PC-9 (cell line): ENCODE measurements around the gene GPHN. TPM values are rescaled to one million over a fixed set of nuclear protein-coding genes. Genes with fewer than 3 reads are reported as not detected.

Source experiments
- BruUV-seq: library from RNA; stranded (reverse); fragments of 400-500 nt; replicated peaks from 2 replicates; lab custom pipeline; 2021; lab: Mats Ljungman, UMichigan
- CTCF ChIA-PET: fragments of 300-600 bp; sonication (Branson Sonifier 250); formaldehyde crosslinking; loops from one replicate; lab custom pipeline; 2022; ENCODE audit warnings: antibody characterized with exemption; lab: Charles Lee
- POLR2A ChIA-PET: fragments of 300-600 bp; sonication (Branson Sonifier 250); formaldehyde crosslinking; loops from one replicate; lab custom pipeline; 2022; ENCODE audit warnings: antibody characterized with exemption; ENCODE audit not compliant: unreplicated experiment; lab: Charles Lee
- DNase-seq, 2 experiments: peaks; one replicate each; pipeline versions ENCODE4 v3.0.0 to v3.0.0-alpha.2; 2015 to 2022; ENCODE audit warnings: mixed read lengths in 1 of 2
- H2AFZ ChIP-seq: fragments of 200-600 bp; sonication (generic); 2 replicates; pipeline ENCODE4 v1.8.1; 2017; ENCODE audit warnings: antibody characterized with exemption
- H3F3A ChIP-seq: fragments of 200-600 bp; sonication (generic); 2 replicates; pipeline ENCODE4 v1.8.1; 2017; ENCODE audit warnings: antibody characterized with exemption, mild to moderate bottlenecking, low read depth; ENCODE audit not compliant: insufficient read depth
- H3K27ac ChIP-seq: fragments of 200-600 bp; sonication (generic); 2 replicates; pipeline ENCODE4 v1.6.1; 2016; ENCODE audit warnings: mixed run types
- H3K27me3 ChIP-seq: fragments of 200-600 bp; sonication (generic); 2 replicates; pipeline ENCODE4 v1.6.1; 2016; ENCODE audit warnings: low read depth, mixed run types; ENCODE audit not compliant: insufficient read depth
- H3K36me3 ChIP-seq: fragments of 200-600 bp; sonication (generic); 2 replicates; pipeline ENCODE4 v1.6.1; 2016; ENCODE audit warnings: low read depth, mixed run types
- H3K4me1 ChIP-seq: fragments of 200-600 bp; sonication (generic); replicated peaks from 2 replicates; pipeline ENCODE4 v1.6.1; 2016; ENCODE audit warnings: mixed run types; ENCODE audit not compliant: insufficient read depth
- H3K4me2 ChIP-seq: fragments of 200-600 bp; sonication (generic); 2 replicates; pipeline ENCODE4 v1.6.1; 2017; ENCODE audit warnings: mixed run types
- H3K4me3 ChIP-seq: fragments of 200-600 bp; sonication (generic); 2 replicates; pipeline ENCODE4 v1.6.1; 2016; ENCODE audit warnings: mixed run types
- H3K79me2 ChIP-seq: fragments of 200-600 bp; sonication (generic); 2 replicates; pipeline ENCODE4 v1.6.1; 2017; ENCODE audit warnings: low read depth, mixed run types
- H3K9me2 ChIP-seq: fragments of 200-600 bp; sonication (generic); 2 replicates; pipeline ENCODE4 v1.8.1; 2017; ENCODE audit warnings: mild to moderate bottlenecking; ENCODE audit not compliant: insufficient read depth
- H3K9me3 ChIP-seq: fragments of 200-600 bp; sonication (generic); 2 replicates; pipeline ENCODE4 v1.8.1; 2016; ENCODE audit warnings: low read depth; ENCODE audit not compliant: insufficient read depth
- H4K20me1 ChIP-seq: fragments of 200-600 bp; sonication (generic); 2 replicates; pipeline ENCODE4 v1.8.1; 2017; ENCODE audit not compliant: insufficient read depth
- EZH2 ChIP-seq: fragments of 200-600 bp; sonication (generic); IDR thresholded peaks from 2 replicates; pipeline ENCODE4 v1.8.0; 2017; ENCODE audit warnings: antibody characterized with exemption, low read depth
- intact Hi-C: fragments of 100-400 bp; cut with micrococcal nuclease; formaldehyde crosslinking; loops from one replicate; pipeline ENCODE4 v1.10.0; 2022; ENCODE audit not compliant: unreplicated experiment
- total RNA-seq: library from RNA; stranded (reverse); gene quantifications from 2 replicates; pipeline ENCODE4 v1.2.3, GENCODE V29; 2021
- TF ChIP-seq, protein P1 (sequence below): fragments of 200-600 bp; sonication (generic); conservative IDR thresholded peaks from 2 replicates; pipeline ENCODE4 v1.6.1; 2017; ENCODE audit warnings: mixed run types, antibody characterized with exemption, mild to moderate bottlenecking, moderate library complexity

Gene GPHN
- total RNA-seq, 1 experiment from 2014 or later, result 18.3 TPM

DNA sequence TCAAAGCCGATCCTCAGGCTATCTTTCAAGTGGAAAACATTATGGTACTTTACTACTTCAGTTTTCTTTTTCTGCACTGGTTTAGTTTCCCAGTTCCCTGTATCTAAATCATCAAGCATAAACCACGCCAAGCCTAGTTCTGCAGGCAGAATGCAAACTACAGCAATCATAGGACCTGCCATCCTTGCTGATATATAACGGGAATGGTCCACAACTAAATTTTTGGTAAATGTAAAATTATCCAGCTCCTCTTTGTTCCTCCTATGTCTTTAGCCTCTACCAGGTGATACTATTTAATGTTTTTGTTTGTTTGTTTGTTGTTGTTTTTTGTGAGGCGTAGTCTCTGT lies 714.0 kb downstream of the GPHN start:
- Histone ChIP-seq H3K36me3 (no peaks in the 10 kb centered on the region), H3K9me3 (no peaks in the 10 kb centered on the region), H4K20me1 (no peaks in the 10 kb centered on the region), H3K4me2 (peak overlapping the region; percentile 53), H3K27ac (peak overlapping the region; percentile 33; the same call in 1 of the 2 replicates), H3K4me3 (no peak overlapping the region), H3K4me1 (peaks cover 24% of the 10 kb centered on the region), H3F3A (peaks cover 20% of the 10 kb centered on the region), H3K9me2 (no peaks in the 10 kb centered on the region), H3K79me2 (no peaks in the 10 kb centered on the region), H3K27me3 (no peaks in the 10 kb centered on the region), H2AFZ (no peak overlapping the region)
- no TSS peak for BruUV-seq
- intact Hi-C loops, result loop anchor here (1.0 kb wide), 3 partner anchors 19 to 55 kb away; partner anchors contain the start of gene PALS1
- ChIA-PET CTCF (no interaction called here), POLR2A (interaction anchor here (0.7 to 1.4 kb wide), 4 partner anchors 30 to 205 kb away, joined by 4 to 18 read pairs (median 5); no protein-coding TSS in a partner anchor)
- no peak for DNase-seq
- no peak for TF ChIP-seq EZH2
- TF ChIP-seq, protein P1, sequence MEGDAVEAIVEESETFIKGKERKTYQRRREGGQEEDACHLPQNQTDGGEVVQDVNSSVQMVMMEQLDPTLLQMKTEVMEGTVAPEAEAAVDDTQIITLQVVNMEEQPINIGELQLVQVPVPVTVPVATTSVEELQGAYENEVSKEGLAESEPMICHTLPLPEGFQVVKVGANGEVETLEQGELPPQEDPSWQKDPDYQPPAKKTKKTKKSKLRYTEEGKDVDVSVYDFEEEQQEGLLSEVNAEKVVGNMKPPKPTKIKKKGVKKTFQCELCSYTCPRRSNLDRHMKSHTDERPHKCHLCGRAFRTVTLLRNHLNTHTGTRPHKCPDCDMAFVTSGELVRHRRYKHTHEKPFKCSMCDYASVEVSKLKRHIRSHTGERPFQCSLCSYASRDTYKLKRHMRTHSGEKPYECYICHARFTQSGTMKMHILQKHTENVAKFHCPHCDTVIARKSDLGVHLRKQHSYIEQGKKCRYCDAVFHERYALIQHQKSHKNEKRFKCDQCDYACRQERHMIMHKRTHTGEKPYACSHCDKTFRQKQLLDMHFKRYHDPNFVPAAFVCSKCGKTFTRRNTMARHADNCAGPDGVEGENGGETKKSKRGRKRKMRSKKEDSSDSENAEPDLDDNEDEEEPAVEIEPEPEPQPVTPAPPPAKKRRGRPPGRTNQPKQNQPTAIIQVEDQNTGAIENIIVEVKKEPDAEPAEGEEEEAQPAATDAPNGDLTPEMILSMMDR, result no peak

- no peaks in the 10 kb centered on the region for H4K20me1 ChIP-seq
- peaks cover 20% of the 10 kb centered on the region for H3K4me1 ChIP-seq
- no peak overlapping the region for H3K27ac ChIP-seq
- no peak overlapping the region for H2AFZ ChIP-seq
- H3K9me2 ChIP-seq, result no peaks in the 10 kb centered on the region
- 0 out of 2 replicates have a peak, but pooled peaks cover 3% of the 10 kb centered on the region for H3K9me3 ChIP-seq
- BruUV-seq, result no TSS peak
- H3K36me3 ChIP-seq, result no peaks in the 10 kb centered on the region
- H3K79me2 ChIP-seq, result no peaks in the 10 kb centered on the region
- TF ChIP-seq EZH2, result no peak
- TF ChIP-seq, protein P1, result no peak
- H3K4me2 ChIP-seq, result no peak overlapping the region
- H3K4me3 ChIP-seq, result no peak overlapping the region
- intact Hi-C loops, result no loop called here
- peaks cover 20% of the 10 kb centered on the region for H3F3A ChIP-seq
- ChIA-PET CTCF (no interaction called here), POLR2A (interaction anchor here (0.6 kb wide), 2 partner anchors 16 to 60 kb away, joined by 4 read pairs; partner anchors contain the start of gene PALS1)
- no peak for DNase-seq
- H3K27me3 ChIP-seq, result no peaks in the 10 kb centered on the region
Measured at GRCh38 chr14:67225523-67225922, 717.6 kb downstream of the GPHN start.

DNA sequence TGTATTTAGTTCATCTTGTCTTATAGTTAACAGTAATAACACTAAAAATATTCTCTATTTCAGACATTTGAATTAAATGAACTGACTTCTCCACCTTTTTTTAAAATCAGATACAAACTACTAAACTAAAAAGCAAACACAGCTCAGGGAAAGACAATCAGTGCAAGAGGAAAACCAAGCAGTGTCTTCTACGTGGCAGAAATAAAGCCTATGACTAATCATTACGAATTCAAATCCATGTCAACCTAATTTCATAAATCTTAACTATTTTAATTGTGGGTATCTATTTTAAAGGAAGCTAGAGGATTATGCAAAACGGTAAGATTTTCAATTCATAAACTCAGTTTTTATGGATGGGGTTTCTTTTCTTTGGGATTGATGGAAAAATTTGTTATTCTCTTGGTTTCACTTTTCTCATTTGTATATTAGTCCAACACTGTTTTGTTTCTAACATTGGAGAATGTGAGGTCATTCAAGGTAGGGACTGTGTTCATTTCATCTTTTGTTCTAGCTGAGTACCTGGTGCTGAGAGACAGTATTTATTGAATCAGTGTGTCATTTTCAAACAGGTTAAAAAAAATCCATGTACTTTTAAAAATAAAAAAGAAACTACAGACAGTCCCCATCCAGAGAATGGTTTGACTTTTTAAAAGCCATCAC lies 720.5 kb downstream of the GPHN start:
- BruUV-seq, result no TSS peak
- TF ChIP-seq, protein P1, result no peak
- TF ChIP-seq EZH2, result no peak
- Histone ChIP-seq H3K27ac (no peak overlapping the region), H3F3A (no peaks in the 10 kb centered on the region), H3K79me2 (no peaks in the 10 kb centered on the region), H3K4me1 (no peaks in the 10 kb centered on the region), H3K9me2 (no peaks in the 10 kb centered on the region), H3K4me3 (no peak overlapping the region), H3K9me3 (0 out of 2 replicates have a peak, but pooled peaks cover 3% of the 10 kb centered on the region), H3K36me3 (no peaks in the 10 kb centered on the region), H3K27me3 (no peaks in the 10 kb centered on the region), H3K4me2 (peak overlapping the region; percentile 21), H2AFZ (no peak overlapping the region), H4K20me1 (no peaks in the 10 kb centered on the region)
- ChIA-PET CTCF (no interaction called here), POLR2A (interaction anchor here (0.6 to 0.7 kb wide), 2 partner anchors 13 to 23 kb away, joined by 7 to 8 read pairs; partner anchors contain the start of gene PALS1)
- no peak for DNase-seq
- intact Hi-C loops, result no loop called here

Other genes with a start within 250 kb of the GPHN start
- not detected in 2 replicates for gene CCDC196, start 21.8 kb upstream of the GPHN start, total RNA-seq